Neural progenitor cell (in vitro differentiated cells): ENCODE results near the gene SLC2A11.

Source experiments
- EZH2phosphoT487 ChIP-seq: fragments of 200-600 bp; sonication (generic); IDR thresholded peaks from 2 replicates; pipeline ENCODE4 v1.6.1; 2017; ENCODE audit warnings: antibody characterized with exemption
- TF ChIP-seq, protein P1 (sequence below): fragments of 200-600 bp; sonication (generic); IDR thresholded peaks from 2 replicates; pipeline ENCODE4 v1.5.1; 2017; ENCODE audit warnings: antibody characterized with exemption, mild to moderate bottlenecking

DNA sequence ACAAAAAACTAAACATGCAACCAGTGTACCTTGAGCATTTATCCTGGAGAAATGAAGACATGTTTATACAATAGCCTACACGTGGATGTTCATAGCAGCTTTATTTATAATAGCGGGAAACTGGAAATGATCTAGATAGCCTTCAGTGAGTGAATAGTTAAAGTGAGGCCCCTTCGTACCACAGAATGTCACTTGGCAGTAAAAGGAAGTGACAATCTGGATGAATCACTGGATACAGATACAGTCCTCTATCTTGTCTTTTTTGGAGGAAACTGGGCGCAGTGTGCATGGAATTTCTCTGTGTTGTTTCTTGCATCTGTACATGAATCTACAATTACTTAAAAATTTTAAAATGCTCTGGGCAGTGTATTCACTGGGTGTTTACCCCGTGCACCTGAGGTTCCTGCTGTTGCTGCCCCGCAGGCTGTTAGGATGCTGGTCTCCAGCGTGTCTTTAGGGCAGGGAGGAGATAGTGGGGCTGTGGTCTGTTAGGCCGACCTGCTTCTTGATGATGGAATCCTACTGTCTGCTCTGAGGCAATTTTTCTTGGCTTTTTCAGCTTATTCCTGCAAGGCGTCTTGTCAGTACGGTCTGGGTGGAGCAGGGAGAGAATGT lies 42.0 kb upstream of the SLC2A11 start:
- no peak for TF ChIP-seq EZH2phosphoT487
- TF ChIP-seq, protein P1, sequence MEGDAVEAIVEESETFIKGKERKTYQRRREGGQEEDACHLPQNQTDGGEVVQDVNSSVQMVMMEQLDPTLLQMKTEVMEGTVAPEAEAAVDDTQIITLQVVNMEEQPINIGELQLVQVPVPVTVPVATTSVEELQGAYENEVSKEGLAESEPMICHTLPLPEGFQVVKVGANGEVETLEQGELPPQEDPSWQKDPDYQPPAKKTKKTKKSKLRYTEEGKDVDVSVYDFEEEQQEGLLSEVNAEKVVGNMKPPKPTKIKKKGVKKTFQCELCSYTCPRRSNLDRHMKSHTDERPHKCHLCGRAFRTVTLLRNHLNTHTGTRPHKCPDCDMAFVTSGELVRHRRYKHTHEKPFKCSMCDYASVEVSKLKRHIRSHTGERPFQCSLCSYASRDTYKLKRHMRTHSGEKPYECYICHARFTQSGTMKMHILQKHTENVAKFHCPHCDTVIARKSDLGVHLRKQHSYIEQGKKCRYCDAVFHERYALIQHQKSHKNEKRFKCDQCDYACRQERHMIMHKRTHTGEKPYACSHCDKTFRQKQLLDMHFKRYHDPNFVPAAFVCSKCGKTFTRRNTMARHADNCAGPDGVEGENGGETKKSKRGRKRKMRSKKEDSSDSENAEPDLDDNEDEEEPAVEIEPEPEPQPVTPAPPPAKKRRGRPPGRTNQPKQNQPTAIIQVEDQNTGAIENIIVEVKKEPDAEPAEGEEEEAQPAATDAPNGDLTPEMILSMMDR: no peak
